Kidney glomerular epithelial cell (primary cell): ENCODE data around the gene ATP5MC3.
"Not testable (repeated sequence)": the region's sequence is repeated elsewhere in the genome, so short reads cannot be mapped to it uniquely, and the experiment has no call there.

ENCODE experiments used
- DNase-seq: peaks from one replicate; lab custom pipeline; 2025; lab: John Stamatoyannopoulos, UW

The ATP5MC3 gene

DNA sequence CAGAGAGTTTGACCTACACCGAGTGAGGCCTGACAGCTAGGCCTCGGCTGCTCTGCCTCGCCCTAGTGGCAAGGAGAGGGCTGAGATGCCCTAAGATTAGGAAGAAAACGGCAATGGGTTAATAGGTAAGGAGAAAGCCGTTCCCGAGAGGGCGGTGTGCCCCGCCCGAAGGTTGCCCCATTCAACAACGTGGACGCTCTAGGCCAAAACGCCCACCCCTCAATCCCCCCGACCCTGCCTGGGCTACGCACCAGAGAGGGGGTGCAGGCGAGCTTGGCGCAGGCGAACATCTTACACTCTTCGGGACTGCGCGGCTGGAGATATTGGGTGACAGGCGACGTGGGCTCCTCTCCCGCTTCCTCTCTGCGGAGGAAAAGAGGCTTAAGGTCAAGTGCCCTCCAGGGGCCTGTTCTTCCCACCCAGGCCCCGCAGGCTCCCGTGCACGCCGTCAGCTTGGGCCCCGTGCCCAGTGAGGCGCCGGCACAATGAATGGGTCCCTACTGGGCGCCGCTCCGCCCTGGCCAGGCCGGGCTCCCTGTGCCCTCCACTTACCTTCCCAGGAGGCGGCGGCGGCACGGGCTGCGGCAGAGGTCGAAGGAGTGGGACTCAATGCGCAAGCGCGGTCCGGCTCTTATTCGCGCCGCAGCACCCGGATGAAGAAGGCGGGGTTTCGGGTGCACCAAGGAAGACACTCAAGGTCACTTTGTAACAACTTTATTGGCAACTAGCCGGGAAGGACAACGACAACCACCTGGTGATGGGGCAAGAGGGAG is at the start of gene ATP5MC3:
Gene ATP5MC3, minus strand, starts transcription at position 607 of the 773 bp plus-strand sequence. Its CDS starts 317 bp downstream, at position 290.
- DNase-seq, result peak; percentile 91

DNA sequence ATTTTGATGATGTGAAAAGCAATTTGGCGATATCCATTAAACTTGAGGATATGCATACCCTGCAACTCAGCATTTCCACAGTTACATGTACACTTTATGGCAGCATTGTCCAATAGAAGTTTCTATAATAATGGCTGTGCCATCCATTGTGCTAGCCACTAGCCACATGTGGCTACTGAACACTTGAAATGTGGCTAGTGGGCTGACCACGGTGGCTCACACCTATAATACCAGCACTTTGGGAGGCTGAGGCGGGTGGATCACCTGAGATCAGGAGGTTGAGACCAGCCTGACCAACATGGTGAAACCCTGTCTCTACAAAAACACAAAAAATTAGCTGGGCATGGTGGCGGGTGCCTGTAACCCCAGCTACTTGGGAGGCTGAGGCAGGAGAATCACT is 47.1 kb upstream of the ATP5MC3 start:
- DNase-seq, result not testable (repeated sequence)

DNA sequence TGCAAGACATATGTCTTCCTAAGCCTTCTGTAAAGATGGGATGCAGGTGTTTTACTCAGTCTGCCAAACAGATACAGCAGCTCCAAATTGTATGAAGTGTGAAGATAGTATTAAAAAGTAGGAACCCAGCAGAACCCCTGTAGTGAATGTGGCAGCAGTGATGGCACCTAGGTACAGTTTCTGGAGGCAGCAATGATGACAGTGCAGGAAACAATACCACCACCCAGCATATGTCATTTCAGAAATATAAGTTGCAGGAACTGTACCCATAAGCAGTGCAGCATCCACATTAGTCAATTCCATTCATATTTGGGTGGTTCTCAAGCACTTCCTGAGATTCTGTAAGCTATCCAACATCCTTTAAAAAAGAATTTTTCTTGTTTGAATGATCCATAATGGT is 46.7 kb upstream of the ATP5MC3 start:
- no peak for DNase-seq

DNA sequence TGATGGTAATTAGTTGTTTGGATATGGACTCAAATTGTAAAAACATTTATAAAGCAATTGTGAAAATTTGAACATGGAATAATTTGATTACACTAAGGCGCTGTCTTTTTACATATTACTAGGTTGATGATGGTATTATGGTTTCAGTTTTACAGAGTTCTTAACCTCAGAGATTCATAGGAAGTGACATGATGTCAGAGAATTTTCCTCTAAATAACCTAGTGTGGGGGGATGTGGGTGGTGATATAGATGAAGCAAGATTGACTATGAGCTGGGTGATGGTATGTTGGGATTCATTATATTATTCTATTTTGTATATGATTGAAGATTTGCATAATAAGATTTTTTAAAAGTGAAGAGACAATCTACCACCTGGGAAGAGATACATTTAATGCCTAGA is 45.9 kb upstream of the ATP5MC3 start:
- no peak for DNase-seq

DNA sequence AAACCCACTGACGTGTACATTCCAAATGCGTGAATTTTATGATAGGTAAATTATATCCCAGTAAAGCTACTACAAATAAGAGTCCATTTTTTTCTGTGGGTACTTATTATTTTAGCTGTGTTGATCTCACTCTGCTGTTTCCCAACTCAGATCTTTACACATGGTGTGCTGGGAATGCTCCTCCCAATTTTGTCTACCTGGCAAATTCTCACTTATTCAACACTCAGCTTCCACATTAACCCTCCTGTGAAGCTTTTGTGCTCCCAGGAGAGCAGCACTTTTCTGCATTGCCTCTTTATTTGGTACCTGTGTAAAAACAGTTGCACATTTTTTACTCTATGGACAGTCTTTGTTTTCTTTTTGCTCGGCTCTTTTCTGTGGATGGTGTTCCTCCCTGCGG is 38.6 kb upstream of the ATP5MC3 start:
- no peak for DNase-seq

DNA sequence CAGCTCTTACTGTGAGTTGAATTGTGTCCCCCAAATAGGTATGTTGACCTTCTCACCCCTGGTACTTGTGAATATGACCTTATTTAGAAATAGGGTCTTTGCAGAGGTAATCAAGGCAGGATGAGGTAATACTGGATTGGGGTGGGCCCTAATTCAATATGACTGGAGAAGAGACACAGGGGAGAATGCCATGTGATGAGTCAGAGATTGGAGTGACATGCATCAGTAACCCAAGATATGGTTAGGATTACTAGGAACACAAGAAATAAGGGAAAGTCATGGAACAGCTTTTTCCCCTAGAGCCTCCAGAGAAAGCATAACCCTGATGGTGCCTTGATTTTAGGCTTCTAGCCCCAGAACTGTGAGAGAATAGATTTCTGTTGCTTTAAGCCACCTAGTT is 37.0 kb upstream of the ATP5MC3 start:
- DNase-seq, result peak; percentile 34

DNA sequence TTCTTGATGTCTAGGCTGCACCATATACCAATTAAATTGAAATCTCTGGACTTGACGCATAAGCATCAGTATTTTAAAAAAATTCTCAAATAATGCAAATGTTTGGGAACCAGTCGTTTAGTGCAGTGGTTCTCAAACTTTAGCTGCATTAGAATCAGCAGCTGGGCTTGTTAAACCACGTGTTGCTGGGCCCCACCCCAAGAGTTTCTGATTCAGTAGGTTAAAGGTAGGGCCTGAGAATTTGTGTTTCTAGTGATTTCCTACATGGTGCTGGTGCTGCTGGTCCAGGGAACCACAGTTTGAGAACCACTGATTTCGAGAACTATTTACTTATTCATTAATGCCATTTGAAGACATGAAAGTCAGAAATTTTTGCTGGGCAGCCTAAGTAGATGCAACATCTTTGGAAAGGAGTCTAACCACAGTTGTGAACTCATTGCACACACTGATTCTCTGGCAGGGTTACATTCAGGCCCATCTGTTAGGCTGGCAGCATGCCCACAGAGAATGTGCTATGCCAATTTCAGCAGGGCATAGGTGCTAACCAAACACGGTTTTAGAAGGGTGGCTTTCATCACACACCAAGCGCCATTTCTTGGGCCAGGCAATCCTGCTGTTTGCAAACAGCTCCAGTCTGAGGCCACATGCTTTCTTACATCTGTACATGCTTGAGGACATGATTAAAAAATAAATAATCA is 26.4 kb upstream of the ATP5MC3 start:
- no peak for DNase-seq

DNA sequence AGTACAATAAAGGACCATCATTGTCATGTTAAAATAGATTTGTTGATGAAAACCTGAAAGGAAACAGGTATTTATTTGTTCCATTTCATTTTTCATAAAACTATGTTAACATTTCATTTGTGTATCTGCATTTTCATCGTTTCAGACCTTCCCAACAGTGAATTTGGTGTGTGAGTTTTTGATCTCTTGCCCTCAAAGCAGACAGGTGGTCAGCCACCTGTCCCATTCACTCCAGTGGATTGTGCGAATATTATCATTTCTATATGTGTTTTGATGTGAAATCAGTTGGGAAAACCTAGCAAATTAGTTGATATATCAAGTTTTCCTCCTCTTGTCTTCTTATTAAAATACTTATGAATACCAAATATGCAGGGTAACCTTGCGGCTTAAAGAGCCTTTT is 25.4 kb upstream of the ATP5MC3 start:
- DNase-seq, result no peak

DNA sequence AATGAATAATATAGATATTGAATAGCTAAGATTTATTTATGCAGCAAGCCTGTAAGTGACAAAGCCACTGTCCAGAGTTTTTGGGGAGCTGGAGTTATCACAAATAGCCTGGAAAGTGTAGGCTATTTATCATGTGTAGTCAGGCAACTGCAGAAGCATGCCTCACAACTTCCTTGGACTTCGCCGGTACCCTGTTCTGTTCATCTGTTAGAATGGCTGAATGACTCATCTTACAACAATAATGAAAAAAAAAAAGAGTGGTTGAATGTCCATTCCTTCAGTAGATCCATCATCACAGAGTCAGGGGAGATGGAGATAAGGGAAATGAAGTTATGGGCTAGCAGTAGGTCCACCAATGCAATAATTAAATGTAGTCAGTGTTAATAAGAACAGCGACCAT is 24.0 kb upstream of the ATP5MC3 start:
- peak; percentile 38 for DNase-seq

DNA sequence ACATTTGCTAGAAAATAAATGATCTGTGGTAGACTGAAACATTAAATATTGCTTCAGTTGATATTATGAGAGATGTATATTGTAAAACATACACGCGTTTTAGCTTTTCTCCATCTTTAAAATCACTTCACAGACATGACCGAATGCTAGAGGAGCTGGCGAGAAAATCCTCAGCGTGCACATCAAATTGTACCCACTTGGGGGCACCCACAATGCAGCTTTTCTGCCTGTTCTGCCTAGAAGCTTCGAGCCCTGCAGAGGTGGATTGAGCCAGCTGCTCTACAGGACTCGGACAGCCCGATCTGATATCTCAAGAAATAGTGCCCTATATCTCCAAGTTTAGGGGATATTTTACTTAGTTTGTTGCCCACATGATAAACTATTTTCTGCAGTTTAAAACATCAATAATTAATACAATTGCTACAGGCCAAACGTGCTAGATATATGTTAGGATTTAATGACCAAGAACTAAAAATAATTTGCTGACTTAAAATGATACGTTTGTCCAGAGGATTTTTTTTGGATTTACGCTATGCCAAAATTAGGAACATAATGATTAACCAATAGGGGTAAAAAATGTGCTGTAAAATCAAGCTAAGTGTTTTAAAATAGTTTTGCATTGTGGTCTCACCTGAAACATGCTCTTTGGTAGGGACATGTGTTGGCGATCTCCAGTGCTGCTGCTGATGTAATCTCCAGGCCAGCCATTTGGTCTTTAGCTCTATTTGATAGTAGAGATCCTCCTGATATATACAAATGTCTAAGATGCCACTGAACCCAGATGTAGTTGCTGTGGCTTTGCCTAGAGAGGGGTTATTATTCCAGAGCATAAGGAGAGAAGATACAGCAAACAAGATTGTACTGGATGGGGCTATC is 22.3 kb upstream of the ATP5MC3 start:
- DNase-seq, result peak; percentile 46

DNA sequence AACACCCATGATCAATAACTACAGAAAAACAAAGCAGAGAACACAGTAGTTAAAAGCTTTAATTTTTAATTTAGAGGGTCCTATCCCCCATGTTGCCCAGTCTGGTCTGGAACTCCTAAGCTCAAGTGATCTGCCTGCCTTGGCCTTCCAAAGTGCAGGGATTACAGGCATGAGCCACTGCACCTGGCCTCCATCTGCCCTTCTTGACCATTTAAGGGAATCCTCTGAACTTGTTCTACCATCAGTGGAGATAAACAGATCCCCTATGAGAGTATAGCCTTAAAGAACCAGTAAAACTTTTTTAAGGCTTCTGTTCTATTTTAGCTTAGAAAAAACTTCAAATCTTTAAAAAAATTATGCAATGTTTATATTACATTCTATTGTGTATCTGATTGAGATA is 13.5 kb upstream of the ATP5MC3 start:
- no peak for DNase-seq

DNA sequence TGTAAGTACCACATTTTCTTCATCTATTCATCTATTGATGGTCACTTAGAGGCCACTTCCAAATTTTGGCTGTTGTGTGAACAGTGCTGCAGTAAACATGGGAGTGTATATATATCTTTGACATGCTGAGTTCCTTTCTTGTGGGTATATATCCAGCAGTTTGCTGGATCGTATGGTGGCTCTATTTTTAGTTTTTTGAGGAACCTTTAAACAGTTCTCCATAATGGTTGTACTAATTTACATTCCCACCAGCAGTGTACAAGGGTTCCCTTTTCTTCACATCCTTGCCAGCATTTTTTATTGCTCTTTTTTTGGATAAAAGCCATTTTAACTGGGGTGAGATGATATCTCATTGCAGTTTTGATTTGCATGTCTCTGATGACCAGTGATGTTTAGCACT is 7.3 kb upstream of the ATP5MC3 start:
- no peak for DNase-seq

DNA sequence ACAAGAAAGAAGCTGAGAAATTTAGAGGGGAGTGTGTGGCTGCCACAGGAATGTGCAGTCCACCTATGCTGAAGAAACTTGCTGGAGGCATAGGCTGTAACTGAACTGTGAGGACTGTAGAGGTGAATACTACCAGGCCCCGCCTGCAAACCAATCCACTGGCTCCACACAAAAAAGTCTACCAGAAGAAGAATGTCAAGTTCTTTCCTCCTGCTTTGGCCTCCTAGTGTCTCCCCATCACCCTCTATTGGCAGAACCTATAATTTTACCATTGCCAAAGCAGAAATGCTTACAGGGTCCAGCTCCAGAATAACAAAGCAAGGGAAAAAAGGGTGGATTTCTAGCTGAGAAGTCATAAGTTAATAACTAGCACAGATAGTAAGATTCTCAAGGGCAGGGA is 5.9 kb upstream of the ATP5MC3 start:
- DNase-seq, result peak; percentile 10

DNA sequence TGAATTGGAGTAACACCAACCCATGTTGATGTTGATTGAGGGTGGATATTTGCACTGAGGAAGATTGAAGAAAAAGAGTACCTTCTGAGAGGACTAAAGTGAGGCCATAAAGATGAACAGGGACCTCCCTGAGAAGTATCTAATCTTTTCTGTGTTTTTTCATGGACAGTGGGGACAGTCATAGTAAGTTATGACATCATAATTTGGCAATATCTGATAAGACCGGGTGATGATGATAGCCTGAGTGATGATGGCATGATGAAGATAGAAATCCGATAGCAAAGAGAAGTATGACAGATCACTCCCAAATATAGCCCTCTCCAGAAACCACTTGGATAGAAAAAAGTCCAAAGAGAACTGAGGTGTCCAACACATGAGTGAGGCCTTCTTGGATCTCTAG is 2.2 kb upstream of the ATP5MC3 start:
- no peak for DNase-seq

DNA sequence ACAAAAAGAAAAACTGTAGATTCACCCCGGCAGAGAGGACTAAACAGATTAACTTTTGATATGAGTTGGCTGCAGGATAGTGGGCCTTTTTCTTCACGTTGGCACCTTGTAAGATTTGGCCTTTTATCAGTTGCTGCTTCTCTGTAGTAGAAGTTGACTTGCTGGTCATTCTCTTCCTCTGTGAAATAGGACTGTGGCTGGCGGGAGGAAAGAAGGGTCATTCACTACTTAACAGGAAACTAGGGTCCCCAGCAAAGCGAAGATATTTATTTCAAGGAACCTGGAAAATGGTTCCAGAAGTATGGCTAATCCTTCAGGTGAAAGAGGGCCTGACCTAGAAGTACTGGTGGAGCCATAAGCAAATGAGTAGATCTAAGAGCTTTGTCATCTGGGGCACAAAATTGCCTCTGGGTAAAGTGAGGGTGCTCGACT is 383 bp upstream of the ATP5MC3 start:
- no peak for DNase-seq

DNA sequence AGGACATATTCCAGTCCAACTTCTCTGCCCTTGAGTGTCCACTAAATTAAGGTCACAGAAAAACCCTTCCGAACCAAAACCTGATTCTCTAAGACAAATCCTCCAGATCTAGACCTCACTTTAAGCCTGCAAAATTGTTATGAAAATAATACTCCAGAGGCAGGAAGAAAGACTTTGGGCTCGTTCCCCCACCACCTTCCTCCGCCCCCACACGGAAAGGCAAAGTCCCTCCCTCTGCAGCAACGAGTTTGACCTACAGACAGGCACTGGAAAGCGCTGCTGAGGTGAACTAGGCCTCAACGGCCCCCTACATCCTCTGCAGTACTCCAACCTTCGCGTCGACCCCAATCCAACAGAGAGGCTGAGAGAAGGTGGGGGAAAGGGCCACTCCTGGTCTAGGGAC is 808 bp downstream of the ATP5MC3 start:
- peak; percentile 25 for DNase-seq

DNA sequence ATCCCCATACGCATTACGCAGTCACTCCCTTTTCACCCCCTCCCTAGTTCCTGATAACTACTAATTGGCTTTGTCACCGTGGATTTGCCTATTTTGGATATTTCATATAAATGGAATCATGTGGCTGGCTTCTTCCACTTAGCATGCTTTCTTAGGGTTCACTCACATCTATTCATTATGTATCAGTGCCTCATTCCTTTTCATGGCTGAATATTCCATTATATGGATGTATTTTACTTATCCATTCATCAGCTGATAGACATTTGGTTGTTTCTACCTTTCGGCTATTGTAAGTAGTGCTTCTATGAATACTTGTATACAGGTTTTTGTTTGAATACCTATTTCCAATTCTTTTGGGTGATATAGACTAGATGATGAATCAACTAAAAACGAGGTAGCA is 4.9 kb downstream of the ATP5MC3 start:
- no peak for DNase-seq

DNA sequence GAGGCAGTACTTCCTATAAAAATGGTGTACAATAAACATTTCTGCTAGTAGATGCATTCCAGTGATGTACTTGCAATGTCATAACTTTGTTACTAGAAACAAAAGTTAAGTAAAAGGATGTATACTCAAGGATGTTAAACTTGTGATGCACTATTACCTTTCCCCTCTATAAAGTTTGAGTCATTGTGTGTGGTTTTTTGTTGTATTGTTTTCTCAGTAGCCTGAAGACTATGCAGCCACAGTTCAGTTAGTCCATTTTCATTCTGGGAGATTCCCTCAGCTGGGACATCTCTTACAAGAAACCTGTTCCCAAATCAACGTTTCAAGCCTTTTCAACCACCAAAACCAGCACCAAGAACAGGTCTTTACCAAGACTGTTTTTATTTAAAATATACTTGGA is 5.6 kb downstream of the ATP5MC3 start:
- peak; percentile 14 for DNase-seq

DNA sequence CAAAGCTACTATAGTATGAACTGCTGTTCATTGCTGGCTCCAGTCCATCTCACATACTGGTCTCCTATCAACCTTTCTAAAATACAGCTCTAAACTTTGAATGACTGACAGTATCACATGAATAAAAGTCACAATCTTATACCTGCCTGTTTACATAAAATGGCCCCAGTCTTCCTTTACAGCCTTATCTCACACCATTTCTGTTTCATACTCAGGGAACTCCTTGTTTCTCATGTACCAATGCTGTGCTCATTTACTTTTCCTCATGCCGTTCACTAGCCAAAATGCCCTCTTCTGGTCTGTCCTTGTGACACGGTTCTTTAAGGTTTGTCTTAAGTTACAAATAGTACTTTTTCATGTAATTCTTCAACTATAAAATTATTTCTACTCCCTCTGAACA is 6.2 kb downstream of the ATP5MC3 start:
- DNase-seq, result no peak

DNA sequence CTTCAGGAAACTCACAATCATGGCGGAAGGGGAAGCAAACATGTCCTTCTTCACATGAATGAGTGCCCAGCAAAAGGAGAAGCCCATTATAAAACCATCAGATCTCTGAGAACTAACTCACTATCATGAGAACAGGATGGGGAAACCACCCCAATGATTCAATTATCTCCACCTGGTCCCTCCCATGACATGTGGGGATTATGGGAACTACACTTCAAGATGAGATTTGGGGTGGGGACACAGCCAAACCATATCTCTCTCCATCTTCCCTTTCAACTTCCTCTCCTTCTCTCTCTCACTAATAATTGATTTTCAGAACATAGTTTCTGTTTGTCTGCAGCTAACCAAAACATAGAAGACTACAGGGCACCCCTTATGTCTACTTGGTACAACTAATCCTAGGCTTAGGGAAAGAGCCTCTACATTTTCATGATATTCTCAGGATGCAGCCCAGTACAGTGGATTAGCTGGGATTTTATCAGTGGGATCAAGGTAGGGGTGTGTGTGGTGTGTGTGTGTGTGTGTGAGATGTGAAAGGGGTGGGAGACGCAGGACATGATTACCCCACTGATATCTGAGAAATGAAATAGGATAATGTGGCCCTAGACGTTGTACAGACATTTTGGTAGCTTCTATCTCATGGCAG is 10.7 kb downstream of the ATP5MC3 start:
- no peak for DNase-seq

DNA sequence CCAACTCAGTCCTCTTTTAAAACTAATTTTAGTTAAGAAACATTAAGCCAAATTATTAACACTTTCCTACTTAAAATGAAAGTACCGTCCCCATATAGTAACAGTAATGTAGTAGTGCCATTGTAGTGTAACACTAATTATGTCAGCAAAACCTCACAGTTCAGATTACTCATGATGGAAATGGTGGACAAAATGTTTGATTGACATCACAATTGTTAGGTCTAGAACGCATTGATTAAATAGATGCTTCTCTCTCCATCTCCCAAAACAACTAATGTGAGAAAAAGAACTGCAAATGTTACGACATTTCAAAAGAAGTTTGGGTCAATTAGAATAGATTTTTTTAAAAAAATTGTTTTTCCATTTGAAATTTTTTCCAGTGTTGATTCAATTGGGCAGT is 12.3 kb downstream of the ATP5MC3 start:
- DNase-seq, result peak; percentile 13

DNA sequence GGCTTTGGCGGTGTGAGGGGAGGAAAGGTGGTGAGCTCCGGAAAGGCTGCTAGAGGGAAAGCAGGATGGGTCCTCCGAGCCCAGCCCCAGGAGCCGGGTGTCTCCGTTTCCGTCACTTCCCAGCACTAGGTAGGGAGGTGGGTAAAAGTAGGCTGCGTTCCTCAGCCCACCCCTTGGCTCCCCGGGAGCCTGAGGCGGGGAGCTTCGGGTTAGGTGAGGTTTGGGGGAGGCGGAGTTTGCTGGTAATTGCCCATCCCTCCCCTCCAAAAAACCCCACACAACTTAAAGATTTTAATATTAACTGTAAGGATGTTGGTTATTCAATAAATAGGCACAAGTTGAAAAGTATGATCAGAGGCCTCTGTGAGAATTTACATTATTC is 13.0 kb downstream of the ATP5MC3 start:
- no peak for DNase-seq
